ENCODE results near the gene SLC6A16.
A peak's percentile ranks its signal among the peaks of the same experiment; 100 is the strongest.

SLC6A16 gene

DNA sequence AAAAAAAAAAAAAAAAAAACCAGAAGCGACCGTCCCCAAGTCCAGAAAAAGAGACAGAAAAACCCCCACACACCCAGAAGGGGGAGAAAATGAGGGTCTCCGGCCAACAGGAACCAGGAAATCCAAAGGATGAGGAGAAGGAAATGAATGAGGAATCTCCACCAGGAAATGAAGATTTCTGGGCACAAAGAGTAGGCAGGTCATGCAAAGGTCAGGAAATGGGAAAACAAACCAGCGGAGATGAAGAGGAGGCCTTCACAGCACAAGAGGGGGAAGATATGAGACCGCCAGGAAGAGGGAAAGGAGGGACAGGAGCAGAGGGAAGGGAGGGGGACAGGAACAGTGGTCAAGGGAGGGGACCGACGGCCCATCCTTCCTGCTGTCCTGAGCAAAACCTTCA lies 31.4 kb upstream of the SLC6A16 start:
- Mint-ChIP-seq H3K4me3 (no peak overlapping the region), H3K27ac (no peak overlapping the region), H3K4me1 (ENCODE audit: low read depth) (peaks cover 28% of the 10 kb centered on the region), H3K36me3 (ENCODE audit: low read depth) (no peaks in the 10 kb centered on the region), H3K9me3 (no peaks in the 10 kb centered on the region), H3K27me3 (peaks cover 30% of the 10 kb centered on the region)

DNA sequence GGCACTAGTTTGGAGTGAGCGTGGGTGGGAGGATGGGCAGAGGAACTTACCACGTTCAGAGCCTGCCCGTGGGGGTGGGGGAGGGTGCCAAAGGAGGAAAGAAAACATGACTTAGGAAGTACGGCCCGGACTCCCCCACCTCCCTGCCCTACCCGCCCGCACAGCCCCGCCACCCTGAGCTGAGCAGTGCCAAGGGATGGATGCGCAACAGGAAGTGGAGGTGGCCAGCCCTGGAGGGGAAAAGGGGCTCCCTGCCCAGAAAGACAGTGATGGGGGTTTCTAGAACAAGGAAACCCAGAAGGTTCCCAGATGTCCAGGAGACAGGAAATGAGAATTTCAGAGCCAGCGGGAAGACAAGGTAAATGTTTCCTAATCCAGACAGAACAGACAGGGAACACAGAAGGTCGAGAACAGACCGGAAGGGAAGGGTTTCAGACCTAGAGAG lies 30.9 kb upstream of the SLC6A16 start:
- no peak overlapping the region for H3K27ac Mint-ChIP-seq
- no peaks in the 10 kb centered on the region for H3K9me3 Mint-ChIP-seq
- H3K4me1 Mint-ChIP-seq (ENCODE audit: low read depth), result peaks cover 25% of the 10 kb centered on the region
- H3K4me3 Mint-ChIP-seq, result no peak overlapping the region
- peaks cover 25% of the 10 kb centered on the region for H3K27me3 Mint-ChIP-seq
- H3K36me3 Mint-ChIP-seq (ENCODE audit: low read depth), result no peaks in the 10 kb centered on the region

DNA sequence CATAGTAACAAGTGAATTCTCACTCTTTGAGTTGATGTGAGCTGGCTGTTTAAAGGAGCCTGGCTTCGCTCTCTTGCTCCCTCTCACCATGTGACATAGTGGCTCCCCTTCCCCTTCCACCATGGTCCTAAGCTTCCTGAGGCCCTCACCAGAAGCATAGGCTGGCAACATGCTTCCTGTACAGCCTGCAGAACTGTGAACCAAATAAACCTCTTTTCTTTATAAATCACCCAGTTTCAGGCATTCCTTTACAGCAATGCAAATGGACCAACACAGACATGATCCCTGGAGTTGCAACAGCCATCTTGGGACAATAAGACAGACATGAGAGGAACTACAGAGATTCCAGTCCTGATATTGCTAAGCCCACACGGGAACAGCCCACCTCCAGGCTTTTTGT lies 24.6 kb upstream of the SLC6A16 start:
- Mint-ChIP-seq H3K36me3 (ENCODE audit: low read depth) (no peaks in the 10 kb centered on the region), H3K9me3 (no peaks in the 10 kb centered on the region), H3K4me3 (no peak overlapping the region), H3K27me3 (peaks cover 5% of the 10 kb centered on the region), H3K4me1 (ENCODE audit: low read depth) (peaks cover 8% of the 10 kb centered on the region), H3K27ac (no peak overlapping the region)

DNA sequence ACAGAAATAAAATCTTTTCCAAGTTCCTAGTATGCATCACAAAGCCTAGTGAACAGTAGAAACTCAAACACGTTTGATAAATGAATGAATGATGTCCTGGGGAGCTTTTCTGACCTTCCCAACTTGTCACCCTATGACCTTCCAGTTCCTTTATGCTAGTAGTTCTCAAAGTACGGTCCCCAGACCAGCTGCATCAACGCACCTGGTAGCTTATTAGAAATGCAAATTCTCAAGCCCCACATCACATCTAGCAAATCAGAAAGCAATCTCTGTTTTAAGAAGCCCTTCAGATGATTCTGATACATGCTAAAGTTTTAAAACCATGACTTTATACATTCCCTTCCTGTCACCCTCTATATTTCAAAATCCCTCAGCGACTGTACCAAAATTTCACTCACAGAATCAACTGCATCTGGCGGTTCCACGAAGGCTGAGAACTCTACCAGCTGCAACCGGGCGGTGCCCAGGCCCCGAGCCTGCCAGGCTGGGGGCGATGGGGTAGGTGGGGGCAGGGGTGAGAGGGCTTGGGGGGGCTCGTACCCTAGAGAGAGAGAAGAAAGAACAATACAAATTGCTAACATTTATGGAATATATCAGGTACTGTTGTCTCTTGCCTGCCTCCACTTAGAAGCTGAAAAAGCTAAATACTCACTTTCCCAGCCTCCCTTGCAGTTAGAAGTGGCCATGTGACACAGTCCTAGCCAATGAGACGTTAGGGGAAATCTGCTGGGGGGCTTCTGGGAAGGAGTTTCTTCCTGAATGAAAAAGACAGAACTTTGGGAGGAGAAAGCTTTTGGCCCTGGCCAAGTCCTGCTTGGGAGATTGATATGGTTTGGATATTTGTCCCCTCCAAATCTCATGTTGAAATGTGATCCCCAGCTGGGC lies 23.6 kb upstream of the SLC6A16 start:
- no peak overlapping the region for H3K27ac Mint-ChIP-seq
- H3K4me1 Mint-ChIP-seq (ENCODE audit: low read depth), result peaks cover 9% of the 10 kb centered on the region
- H3K36me3 Mint-ChIP-seq (ENCODE audit: low read depth), result no peaks in the 10 kb centered on the region
- peaks cover 4% of the 10 kb centered on the region for H3K27me3 Mint-ChIP-seq
- no peaks in the 10 kb centered on the region for H3K9me3 Mint-ChIP-seq
- no peak overlapping the region for H3K4me3 Mint-ChIP-seq

- no peak overlapping the region for H3K4me3 Mint-ChIP-seq
- peaks cover 12% of the 10 kb centered on the region for H3K4me1 Mint-ChIP-seq (ENCODE audit: low read depth)
- H3K27ac Mint-ChIP-seq, result no peak overlapping the region
- no peaks in the 10 kb centered on the region for H3K36me3 Mint-ChIP-seq (ENCODE audit: low read depth)
- no peaks in the 10 kb centered on the region for H3K9me3 Mint-ChIP-seq
- no peaks in the 10 kb centered on the region for H3K27me3 Mint-ChIP-seq
Observed at GRCh38 chr19:49347835-49348234, 22.8 kb upstream of the SLC6A16 start.

DNA sequence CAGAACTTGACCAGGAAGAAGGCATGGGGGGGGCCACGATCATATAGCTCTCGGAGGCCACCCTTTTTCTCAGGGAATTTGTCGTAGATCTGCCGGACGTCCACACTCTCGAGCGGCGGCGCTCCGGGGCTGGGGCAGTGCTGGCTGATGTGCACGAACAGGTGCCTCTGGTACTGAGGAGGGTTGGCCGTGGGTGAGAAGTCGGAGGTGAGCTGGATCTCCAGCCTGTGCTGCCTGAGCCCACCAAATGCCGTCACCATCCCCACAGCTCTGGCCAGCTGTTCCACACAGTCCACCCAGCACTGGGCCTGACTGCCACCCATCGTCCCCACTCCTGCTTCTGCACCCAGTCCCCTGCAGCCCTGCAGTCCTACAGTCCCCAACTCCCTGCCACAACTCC lies 22.2 kb upstream of the SLC6A16 start:
- no peak overlapping the region for H3K27ac Mint-ChIP-seq
- H3K4me1 Mint-ChIP-seq (ENCODE audit: low read depth), result peaks cover 16% of the 10 kb centered on the region
- no peaks in the 10 kb centered on the region for H3K36me3 Mint-ChIP-seq (ENCODE audit: low read depth)
- no peaks in the 10 kb centered on the region for H3K9me3 Mint-ChIP-seq
- no peak overlapping the region for H3K4me3 Mint-ChIP-seq
- no peaks in the 10 kb centered on the region for H3K27me3 Mint-ChIP-seq

DNA sequence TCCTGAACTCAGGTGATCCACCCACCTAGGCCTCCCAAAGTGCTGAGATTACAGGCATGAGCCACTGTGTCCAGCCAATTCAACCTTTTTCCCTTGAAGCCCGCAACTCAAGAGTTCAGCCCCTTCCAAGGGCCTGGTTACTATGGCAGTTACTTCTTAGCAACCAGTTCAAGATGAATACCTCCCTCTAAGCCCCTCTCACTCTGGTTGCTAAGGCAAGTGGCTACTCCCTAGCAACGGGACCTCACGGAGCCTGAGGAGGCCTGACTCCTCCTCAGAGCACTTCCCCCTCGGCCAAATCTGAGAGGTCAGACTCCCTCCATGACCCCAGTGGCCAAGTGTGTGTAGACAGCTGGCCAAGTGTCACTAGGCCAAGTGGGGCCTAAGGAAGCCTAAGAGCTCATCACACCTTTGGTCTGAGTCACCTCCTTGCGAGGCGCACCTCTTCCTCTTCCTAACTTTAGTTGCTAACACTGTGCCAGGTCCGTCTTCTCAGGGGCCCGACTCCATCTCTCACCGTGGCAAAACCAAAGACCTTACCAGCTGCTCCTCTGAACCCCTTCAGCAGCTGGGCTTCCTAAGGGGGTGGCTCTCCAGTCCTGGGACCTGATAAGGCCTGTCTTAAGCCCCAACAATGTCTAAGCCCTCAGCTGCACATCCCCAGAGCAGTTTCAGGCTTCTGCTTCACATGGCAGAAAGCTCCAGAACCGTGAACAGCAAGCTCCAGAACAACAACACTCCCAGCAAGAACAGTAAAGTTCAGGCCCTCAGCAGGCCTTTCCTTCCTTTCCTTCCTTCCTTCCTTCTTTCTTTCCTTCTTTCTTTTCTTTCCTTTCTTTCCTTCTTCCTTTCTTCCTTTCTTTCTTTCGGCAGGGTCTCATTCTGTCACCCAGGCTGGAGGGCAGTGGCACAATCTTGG lies 19.8 kb upstream of the SLC6A16 start:
- Mint-ChIP-seq H3K27ac (peak overlapping the region; percentile 67), H3K27me3 (no peaks in the 10 kb centered on the region), H3K9me3 (no peaks in the 10 kb centered on the region), H3K4me3 (no peak overlapping the region), H3K4me1 (ENCODE audit: low read depth) (peaks cover 24% of the 10 kb centered on the region), H3K36me3 (ENCODE audit: low read depth) (peaks cover 12% of the 10 kb centered on the region)

DNA sequence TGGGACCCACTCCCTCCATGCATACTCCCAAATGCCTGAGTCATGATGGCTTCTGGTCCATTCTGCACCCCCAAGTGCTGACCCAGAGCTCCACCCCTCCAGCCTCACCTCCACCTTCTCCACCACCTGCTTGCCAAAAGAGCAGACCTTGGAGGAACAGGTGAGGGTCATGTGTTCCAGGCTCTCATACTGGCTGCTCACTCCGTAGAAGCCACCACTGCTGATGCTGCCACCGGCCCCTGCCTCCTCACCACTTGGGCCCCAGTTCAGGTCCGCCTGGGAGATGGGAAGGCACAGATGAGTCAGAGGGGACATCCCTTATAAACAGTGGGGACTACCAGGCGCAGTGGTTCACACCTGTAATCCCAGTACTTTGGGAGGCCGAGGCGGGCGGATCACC lies 18.1 kb upstream of the SLC6A16 start:
- Mint-ChIP-seq H3K36me3 (ENCODE audit: low read depth) (peaks cover 22% of the 10 kb centered on the region), H3K4me3 (no peak overlapping the region), H3K4me1 (ENCODE audit: low read depth) (peaks cover 34% of the 10 kb centered on the region), H3K9me3 (no peaks in the 10 kb centered on the region), H3K27ac (peak overlapping the region; percentile 6), H3K27me3 (no peaks in the 10 kb centered on the region)

DNA sequence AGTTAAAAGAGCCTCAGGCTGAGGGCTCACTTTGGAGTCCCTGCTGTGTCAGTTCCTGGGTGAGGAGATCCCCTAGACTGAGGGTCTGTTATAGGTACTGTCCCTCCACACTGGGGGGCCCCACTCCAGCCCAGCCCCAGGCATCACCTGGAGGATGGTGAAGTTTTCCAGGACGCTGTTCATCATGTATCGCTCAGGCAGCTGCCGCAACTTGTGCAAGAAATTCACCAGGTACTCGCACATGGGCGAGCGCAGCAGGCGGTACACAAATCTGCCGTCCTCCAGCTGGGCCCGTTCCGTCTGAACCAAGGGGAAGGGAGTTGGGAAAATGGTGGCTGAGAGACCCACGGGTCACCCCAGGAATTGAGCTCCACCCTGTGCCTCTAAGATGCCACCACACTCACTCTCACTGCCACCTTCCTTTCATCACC lies 17.3 kb upstream of the SLC6A16 start:
- no peak overlapping the region for H3K4me3 Mint-ChIP-seq

GRCh38 chr19:49340865-49341718 lies 16.1 kb upstream of the SLC6A16 start:
- peaks cover 33% of the 10 kb centered on the region for H3K36me3 Mint-ChIP-seq (ENCODE audit: low read depth)
- peaks cover 52% of the 10 kb centered on the region for H3K4me1 Mint-ChIP-seq (ENCODE audit: low read depth)
- H3K27me3 Mint-ChIP-seq, result no peaks in the 10 kb centered on the region
- no peak overlapping the region for H3K4me3 Mint-ChIP-seq
- no peaks in the 10 kb centered on the region for H3K9me3 Mint-ChIP-seq
- H3K27ac Mint-ChIP-seq, result no peak overlapping the region

More for the DNA sequence above, 17.3 kb upstream of the SLC6A16 start:
- peaks cover 40% of the 10 kb centered on the region for H3K4me1 Mint-ChIP-seq (ENCODE audit: low read depth)
- H3K27me3 Mint-ChIP-seq, result no peaks in the 10 kb centered on the region
- H3K9me3 Mint-ChIP-seq, result no peaks in the 10 kb centered on the region
- no peak overlapping the region for H3K27ac Mint-ChIP-seq
- peaks cover 26% of the 10 kb centered on the region for H3K36me3 Mint-ChIP-seq (ENCODE audit: low read depth)

DNA sequence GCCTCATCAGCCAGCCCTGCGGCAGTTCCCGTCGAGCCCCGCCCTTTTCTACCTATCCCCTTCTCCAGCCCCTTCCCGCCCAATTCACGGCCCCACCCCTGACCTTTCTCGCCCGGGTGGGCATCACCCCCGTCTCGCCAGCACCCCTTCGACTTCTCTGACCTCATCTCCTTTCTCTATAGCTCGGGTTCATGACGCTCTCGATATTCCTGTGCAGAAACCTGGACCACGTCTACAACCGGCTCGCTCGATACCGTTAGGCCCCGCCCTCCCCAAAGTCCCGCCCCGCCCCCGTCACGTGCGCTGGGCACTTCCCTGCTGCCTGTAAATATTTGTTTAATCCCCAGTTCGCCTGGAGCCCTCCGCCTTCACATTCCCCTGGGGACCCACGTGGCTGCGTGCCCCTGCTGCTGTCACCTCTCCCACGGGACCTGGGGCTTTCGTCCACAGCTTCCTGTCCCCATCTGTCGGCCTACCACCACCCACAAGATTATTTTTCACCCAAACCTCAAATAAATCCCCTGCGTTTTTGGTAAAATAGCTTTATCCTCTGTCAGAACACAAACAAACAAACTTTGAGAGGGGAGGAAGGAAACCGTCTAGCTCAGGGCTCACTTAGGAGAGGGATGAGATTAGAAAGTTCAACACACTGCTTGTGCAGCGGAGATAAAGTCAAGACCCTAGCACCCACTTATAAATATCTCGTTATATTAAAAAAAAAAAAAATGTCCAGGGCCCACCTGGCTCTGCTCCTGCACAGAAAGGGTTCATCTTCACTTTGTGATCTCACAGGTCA lies 15.3 kb upstream of the SLC6A16 start:
- H3K27ac Mint-ChIP-seq, result peak overlapping the region; percentile 82
- peak overlapping the region; percentile 60 for H3K4me3 Mint-ChIP-seq
- peaks cover 33% of the 10 kb centered on the region for H3K36me3 Mint-ChIP-seq (ENCODE audit: low read depth)
- no peaks in the 10 kb centered on the region for H3K27me3 Mint-ChIP-seq
- no peaks in the 10 kb centered on the region for H3K9me3 Mint-ChIP-seq
- H3K4me1 Mint-ChIP-seq (ENCODE audit: low read depth), result peaks cover 55% of the 10 kb centered on the region

DNA sequence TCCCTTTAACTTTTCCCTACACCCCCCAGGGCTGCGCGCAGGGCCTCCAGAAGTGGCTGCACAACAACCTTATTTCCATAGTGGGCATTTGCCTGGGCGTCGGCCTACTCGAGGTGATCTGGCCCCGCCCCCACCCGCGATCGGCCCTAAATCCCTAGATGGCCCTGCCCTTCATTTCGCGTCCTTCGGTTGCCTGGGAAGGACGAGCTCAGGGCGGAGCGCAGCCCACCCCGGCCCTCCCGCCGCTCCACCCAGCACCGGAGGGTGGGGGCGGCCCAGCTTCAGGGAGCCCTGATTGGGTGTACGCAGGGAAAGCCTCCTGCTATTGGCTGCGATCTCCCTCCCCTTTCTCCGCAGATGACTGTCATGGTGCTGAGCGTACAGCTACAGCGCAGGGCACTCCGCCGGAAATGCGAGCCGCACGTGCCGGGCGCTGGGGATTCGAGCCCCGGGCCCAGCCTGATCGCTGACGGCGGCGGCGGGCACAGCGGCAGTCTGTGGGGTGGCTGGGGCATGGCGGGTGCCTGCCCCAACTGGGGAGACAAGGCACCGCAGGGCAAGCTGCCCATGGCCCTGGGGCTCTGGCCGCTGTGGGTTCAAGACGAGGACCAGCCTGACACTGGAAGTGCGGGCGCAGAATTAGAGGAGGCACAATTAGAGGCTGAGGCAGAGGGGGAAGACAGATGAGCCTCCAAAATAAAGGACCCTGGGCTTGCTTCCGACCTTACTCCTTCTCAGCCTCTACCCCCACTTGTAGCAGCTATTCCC lies 14.5 kb upstream of the SLC6A16 start:
- H3K4me3 Mint-ChIP-seq, result no peak overlapping the region
- no peaks in the 10 kb centered on the region for H3K9me3 Mint-ChIP-seq
- no peaks in the 10 kb centered on the region for H3K27me3 Mint-ChIP-seq
- peaks cover 33% of the 10 kb centered on the region for H3K36me3 Mint-ChIP-seq (ENCODE audit: low read depth)
- H3K4me1 Mint-ChIP-seq (ENCODE audit: low read depth), result peaks cover 54% of the 10 kb centered on the region
- peak overlapping the region; percentile 5 for H3K27ac Mint-ChIP-seq

DNA sequence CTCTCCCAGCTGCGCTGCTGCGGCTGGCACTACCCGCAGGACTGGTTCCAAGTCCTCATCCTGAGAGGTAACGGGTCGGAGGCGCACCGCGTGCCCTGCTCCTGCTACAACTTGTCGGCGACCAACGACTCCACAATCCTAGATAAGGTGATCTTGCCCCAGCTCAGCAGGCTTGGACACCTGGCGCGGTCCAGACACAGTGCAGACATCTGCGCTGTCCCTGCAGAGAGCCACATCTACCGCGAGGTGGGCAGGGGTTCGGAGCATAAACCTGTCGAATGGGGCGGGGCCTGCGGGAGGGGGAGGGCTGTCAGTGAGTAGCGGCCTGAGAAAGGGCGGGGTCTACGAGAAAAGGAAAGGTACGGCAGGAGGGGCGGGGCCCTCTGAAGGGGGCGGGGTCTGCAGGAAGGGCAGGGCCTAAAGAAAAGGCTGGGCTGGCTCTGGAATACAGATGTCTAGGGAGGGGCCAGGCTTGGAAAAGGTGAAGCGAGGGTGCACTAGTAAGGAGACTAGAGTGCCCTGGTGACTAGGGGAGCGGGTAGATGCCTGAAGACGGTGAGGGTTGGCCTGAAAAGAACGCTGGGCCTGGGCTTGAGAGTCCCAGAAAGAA lies 13.8 kb upstream of the SLC6A16 start:
- peaks cover 33% of the 10 kb centered on the region for H3K36me3 Mint-ChIP-seq (ENCODE audit: low read depth)
- H3K27me3 Mint-ChIP-seq, result no peaks in the 10 kb centered on the region
- no peaks in the 10 kb centered on the region for H3K9me3 Mint-ChIP-seq
- no peak overlapping the region for H3K4me3 Mint-ChIP-seq
- peaks cover 61% of the 10 kb centered on the region for H3K4me1 Mint-ChIP-seq (ENCODE audit: low read depth)
- H3K27ac Mint-ChIP-seq, result peak overlapping the region; percentile 45
